NB4 (cell line): ENCODE data around the gene HOXB6.

Experiments used
- DNase-seq: peaks from one replicate; pipeline ENCODE4 v3.0.0; 2010; ENCODE audit warnings: low read depth
- H3K4me3 ChIP-seq: one replicate; pipeline ENCODE4 v1.5.1; 2011; ENCODE audit warnings: mild to moderate bottlenecking, low read depth, low read length, moderate library complexity
- MYC ChIP-seq: IDR thresholded peaks from 2 replicates; pipeline ENCODE4 v1.6.1; 2011; ENCODE audit warnings: low read depth, low read length
- POLR2A ChIP-seq: IDR thresholded peaks from 2 replicates; pipeline ENCODE4 v1.6.1; 2011; ENCODE audit warnings: mild to moderate bottlenecking; ENCODE audit not compliant: insufficient read length; ENCODE audit errors: extremely low read depth
- TF ChIP-seq, protein P1 (sequence below): IDR thresholded peaks from one replicate; pipeline ENCODE4 v1.5.1; 2012; ENCODE audit warnings: low read depth, low read length
- TF ChIP-seq, protein P2 (sequence below): IDR thresholded peaks from 2 replicates; pipeline ENCODE4 v1.6.1; 2011; ENCODE audit warnings: low read depth, low read length

The HOXB6 gene

DNA sequence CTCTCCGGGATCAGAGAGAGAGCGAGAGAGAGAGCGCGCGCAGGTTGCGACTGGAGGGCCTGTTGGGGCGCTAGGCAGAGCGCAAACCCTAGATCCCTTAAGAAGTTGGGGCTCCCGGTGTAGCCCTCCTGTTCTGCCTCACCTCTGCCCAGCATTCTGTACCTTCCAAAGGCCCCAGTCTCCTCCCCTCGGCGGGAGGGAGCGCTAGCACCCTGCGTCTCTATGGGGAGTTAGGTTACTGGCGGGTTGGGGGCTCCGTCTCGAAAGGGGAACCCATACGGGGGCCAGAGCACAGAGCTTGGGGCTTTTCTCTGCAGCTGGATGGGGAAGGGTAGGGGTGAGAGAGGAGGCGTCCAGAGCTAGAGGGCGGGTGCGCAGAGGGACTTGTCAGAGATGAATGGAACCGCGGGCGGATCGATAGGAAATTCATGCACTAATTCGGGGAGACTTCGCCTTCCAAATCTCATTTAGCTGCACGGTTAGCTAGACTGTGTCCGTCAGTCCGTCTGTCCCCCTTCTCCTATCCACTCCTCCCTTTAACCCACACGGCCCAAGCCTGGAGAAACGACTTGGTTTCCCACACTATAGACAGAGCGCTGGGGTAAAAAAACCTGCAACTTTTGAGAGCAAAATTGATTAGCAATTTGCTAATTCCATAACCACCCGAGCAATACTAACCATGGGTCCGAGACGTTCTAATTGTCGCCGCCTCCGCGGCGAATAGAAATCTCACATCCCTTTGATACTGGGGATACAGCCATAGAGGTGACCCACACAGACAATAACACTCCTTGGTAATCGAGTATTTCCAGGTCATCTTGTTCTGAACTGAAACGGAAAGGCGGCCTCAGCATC, 25.9 kb downstream of the HOXB6 start:
- DNase-seq = no peak
- TF ChIP-seq, protein P1, sequence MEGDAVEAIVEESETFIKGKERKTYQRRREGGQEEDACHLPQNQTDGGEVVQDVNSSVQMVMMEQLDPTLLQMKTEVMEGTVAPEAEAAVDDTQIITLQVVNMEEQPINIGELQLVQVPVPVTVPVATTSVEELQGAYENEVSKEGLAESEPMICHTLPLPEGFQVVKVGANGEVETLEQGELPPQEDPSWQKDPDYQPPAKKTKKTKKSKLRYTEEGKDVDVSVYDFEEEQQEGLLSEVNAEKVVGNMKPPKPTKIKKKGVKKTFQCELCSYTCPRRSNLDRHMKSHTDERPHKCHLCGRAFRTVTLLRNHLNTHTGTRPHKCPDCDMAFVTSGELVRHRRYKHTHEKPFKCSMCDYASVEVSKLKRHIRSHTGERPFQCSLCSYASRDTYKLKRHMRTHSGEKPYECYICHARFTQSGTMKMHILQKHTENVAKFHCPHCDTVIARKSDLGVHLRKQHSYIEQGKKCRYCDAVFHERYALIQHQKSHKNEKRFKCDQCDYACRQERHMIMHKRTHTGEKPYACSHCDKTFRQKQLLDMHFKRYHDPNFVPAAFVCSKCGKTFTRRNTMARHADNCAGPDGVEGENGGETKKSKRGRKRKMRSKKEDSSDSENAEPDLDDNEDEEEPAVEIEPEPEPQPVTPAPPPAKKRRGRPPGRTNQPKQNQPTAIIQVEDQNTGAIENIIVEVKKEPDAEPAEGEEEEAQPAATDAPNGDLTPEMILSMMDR = no peak
- TF ChIP-seq, protein P2, sequence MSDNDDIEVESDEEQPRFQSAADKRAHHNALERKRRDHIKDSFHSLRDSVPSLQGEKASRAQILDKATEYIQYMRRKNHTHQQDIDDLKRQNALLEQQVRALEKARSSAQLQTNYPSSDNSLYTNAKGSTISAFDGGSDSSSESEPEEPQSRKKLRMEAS = no peak
- TF ChIP-seq MYC (no peak), POLR2A (no peak)
- H3K4me3 ChIP-seq = no peak overlapping the region

DNA sequence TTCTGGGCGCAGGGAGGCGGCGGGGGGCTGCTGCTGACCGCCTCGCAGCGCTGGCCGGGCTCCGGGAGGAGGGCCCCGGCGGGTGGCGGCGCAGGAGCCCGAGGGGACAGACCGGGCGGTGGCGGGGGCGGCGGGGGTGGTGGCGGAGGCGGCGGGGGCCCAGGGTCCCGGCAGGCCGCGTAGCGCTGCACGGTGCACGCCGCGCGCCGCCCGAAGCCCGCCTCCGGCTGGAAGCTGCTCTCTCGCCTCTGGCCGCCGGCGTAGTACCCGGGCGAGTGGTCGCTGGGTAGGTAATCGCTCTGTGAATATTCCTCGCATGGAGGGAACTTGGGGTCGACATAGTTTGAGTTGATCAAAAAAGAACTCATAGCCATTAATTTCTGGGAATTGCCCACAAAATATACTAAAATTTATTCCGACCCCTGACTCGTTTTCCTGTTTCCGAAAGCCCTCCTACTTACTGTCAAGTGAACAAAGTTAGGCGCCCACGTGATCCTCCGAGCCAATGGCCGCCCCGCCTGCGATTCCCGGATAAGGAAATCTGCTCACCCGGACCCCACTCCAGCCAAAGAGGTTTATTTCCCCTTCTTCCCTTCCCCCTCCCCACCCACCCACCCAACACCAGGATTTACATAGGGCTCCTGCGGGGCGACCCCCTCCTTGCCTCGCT, 26.7 kb downstream of the HOXB6 start, which contains the start of gene HOXB4:
HOXB4 (minus strand) TSS at position 405 of the 670 bp plus-strand sequence; CDS start at position 374, 31 bp downstream.
- TF ChIP-seq MYC (no peak), POLR2A (no peak)
- TF ChIP-seq, protein P1 = no peak
- TF ChIP-seq, protein P2 = no peak
- DNase-seq = no peak
- H3K4me3 ChIP-seq = no peak within 1 kb of the TSS

DNA sequence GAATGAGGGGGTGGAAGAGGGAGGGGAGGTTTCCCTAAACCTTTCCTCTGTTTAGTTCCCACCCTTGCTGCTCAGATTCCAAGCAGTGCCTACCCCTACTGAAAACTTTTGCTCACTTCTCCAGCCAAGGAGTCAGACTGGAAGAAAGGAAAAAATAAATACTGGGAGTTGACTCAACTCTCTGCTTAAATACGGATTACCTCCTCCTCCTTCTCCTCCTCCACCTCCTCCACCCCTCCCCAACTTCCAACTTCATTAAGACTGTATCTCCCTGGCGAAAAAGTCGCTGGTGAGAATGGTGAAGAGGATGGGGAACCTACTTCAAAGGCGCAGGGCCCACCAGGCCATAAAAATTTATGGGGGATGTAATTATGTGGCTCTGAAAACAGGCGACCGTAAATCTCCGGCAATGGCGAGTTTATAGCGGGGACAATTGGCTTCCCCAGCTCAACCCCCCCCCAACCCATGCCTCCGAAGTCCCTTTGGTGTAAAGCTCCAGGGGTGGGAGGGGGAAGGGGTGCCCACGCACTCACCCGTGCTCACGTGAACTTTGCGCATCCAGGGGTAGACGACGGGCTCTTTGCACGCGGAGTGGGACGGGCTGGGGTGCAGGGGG, 27.3 kb downstream of the HOXB6 start:
- no peak for TF ChIP-seq MYC
- no peak for TF ChIP-seq POLR2A
- DNase-seq = no peak
- H3K4me3 ChIP-seq = no peak overlapping the region

DNA sequence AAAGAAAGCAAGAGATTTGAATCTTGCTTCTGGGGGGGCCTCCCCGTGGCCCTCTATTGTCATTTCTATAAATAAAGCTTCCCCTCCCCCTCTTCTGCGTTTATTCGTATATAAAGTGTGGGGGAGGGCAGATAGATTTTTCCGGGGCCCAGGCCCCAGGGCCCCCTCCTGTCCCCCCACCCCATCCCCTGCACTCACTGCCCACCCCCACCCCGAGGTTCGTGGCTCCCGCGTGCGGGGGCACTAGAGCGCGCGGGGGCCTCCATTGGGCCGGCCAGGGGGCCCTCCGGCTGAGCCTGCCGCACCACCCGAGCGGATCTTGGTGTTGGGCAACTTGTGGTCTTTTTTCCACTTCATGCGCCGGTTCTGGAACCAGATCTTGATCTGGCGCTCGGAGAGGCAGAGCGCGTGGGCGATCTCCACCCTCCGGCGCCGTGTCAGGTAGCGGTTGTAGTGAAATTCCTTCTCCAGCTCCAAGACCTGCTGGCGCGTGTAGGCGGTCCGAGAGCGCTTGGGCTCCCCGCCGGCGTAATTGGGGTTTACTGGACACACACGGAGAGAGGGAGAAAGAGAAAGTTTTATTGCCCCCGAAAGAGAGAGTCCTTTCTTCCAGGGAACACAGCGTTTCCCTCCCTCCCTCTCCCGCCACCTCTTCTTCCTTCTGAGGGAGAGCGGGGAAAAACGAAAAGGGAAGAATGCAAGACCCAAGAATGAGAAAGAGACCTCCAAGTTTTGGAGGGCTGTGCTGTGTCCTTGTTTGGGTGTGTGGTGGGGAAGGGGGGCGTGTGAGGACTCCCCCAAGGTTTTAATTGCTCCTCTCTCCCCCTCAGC, 28.1 kb downstream of the HOXB6 start:
- no peak overlapping the region for H3K4me3 ChIP-seq
- TF ChIP-seq, protein P2 = no peak
- TF ChIP-seq MYC (no peak), POLR2A (no peak)
- no peak for DNase-seq

DNA sequence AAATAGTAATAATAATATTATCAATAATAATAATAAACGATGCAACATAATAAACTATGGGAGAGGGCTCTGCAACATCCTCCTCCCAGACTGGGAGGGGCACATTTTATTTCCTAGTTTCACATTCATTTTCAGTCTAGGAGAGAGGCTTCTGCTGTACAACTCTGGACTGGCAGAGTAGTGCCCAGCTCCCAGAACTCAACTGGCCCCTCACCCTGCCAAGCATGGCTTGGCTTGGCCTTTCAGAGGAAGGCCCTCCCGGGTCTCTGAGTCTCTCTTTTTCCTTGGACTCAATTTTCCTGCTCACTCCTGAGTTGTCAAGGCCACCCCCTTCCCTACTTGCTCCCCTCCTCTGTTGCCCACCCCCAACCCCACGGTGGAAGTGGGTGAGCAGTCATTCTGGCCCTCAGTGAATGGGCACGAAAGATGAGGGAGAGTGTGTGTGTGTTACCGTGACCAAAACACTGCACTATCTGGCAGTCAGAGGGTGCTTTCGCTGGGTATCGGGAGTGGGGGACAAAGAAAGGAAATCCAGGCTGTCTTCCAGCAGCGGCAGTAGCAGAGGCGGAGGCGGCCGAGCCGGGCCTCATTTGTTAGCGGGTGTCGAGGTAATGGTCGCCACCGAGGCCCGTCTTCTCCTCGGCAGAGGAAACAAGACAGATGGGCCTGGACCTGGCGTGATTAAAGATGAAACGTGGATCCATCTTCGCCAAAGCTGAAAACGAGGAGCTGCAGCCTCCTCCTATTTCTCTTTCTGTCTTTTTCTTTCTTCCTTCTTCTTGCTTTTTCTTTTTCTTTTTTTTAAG, 28.9 kb downstream of the HOXB6 start:
- no peak for DNase-seq
- H3K4me3 ChIP-seq = no peak overlapping the region
- TF ChIP-seq POLR2A = no peak
- TF ChIP-seq, protein P2 = no peak

DNA sequence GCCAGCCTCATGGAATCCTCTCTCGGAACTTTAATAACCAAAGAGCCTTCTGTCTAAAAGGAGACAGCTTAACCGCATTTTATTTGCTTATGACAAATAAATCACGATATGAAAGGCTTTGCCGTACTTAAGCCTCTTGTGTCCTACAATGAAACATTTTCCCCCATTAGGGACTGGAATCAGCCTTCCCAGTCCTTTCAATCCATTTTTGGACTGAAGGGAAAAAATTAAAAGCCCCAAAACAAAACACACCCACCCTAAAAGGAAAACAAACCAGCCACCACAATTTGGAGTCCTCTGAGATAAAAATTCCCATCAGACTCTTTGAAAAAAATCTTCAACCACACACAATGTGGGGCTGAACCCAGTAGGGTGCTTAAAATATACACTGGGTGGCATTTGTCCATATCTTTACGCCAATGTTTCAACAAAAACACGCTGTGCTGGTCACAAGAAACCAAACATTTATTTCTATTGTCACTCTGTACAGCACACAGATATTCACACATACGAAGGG, 29.7 kb downstream of the HOXB6 start:
- DNase-seq = no peak
- no peak overlapping the region for H3K4me3 ChIP-seq
- TF ChIP-seq POLR2A = no peak
- TF ChIP-seq, protein P1 = no peak
- TF ChIP-seq, protein P2 = no peak
- TF ChIP-seq MYC = no peak
